Measurements from ENCODE around the gene TBC1D32.
"Not testable (repeated sequence)": the region's sequence is repeated elsewhere in the genome, so short reads cannot be mapped to it uniquely, and the experiment has no call there.

TBC1D32 gene

DNA sequence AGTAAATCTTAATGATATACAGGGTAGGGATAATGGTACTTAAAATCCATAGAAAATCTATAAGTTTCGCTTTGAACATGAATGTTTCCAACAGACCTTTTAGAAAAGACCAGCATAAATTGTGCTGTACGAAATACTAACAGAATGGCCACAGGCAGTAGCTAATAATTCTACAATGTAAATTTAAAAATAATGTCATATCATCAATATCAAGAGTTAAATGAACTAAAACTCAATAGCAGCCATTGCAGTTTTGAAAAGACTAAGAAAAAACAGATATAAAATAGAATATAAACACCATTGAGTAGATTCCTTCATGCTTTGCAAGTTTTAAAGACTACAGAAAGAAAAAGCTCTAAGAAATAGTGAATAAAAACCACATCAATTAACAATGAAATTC is 14.7 kb downstream of the TBC1D32 start:
- Histone ChIP-seq H3K4me3 (ENCODE audit: low read depth, low read length) (peak overlapping the region; percentile 72; the same call in 1 of the 2 replicates), H3K79me2 (ENCODE audit: control insufficient read depth, insufficient read depth, low read length, unreplicated experiment) (no peaks in the 10 kb centered on the region), H3K36me3 (ENCODE audit: insufficient read depth, low read length) (peaks cover 3% of the 10 kb centered on the region; the same call in 1 of the 2 replicates), H2AFZ (ENCODE audit: low read length, unreplicated experiment) (no peak overlapping the region), H3K27me3 (ENCODE audit: insufficient read depth, low read length) (no peaks in the 10 kb centered on the region), H3K4me1 (ENCODE audit: control insufficient read depth, insufficient read depth, low read length, unreplicated experiment) (no peaks in the 10 kb centered on the region), H3K27ac (ENCODE audit: low read depth, low read length) (no peak overlapping the region)

DNA sequence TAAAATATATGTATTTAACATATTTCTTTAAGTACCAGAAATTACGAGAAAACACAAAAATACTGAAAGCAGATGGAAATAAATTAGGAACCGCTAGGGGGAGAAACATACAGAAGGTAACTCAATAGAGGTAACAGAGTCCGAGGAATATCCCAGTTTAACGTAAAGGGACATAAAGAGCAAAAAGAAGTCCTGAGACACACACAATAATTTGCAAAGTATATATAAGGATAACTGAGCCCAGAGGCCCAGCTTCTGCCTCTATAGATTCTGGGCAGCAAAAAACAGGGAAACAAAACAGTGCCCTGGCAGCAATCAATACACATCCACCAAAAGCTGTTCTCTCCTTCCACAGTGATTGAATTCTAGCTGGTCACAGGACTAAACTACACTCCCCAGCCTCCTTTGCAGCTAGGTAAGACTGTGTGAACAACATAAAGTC is 15.1 kb downstream of the TBC1D32 start:
- Histone ChIP-seq H3K27ac (ENCODE audit: low read depth, low read length) (no peak overlapping the region), H3K36me3 (ENCODE audit: insufficient read depth, low read length) (peaks cover 3% of the 10 kb centered on the region; the same call in 1 of the 2 replicates), H3K4me1 (ENCODE audit: control insufficient read depth, insufficient read depth, low read length, unreplicated experiment) (no peaks in the 10 kb centered on the region), H3K4me3 (ENCODE audit: low read depth, low read length) (peak overlapping the region; percentile 72), H2AFZ (ENCODE audit: low read length, unreplicated experiment) (no peak overlapping the region), H3K79me2 (ENCODE audit: control insufficient read depth, insufficient read depth, low read length, unreplicated experiment) (no peaks in the 10 kb centered on the region), H3K27me3 (ENCODE audit: insufficient read depth, low read length) (no peaks in the 10 kb centered on the region)

DNA sequence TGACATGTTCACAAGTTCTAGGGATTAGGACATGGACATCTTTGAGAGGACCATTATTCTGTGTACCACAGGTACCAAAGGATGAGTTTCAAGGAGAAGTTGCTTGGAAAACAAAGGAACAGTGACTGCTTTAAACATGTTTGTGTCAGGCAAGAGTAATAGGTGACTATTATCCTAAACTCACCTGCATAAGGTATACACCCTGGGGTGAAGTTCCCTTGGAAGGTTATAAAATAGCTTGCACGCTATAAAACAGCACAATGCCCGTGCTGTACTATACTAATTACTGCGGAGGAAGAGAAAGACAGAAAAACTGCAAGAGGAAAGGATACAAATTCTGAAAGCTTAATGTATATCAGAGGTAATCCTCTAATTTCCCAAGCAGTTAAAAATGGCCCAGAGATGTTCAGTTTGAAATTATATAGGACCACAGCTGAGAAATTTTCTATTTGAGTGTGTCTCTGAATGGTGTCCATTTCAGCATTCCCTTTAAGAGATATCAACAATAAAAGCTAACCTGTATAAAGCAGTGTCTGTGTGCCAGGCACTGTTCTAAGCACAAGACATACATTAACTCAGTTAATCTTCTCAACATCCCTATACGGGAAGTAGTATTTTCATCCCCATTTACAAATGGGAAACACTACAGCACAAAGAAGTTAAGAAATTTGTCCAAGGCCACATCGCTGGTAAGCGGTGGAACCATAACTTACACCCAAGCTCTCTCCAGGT is 19.7 kb downstream of the TBC1D32 start:
- Histone ChIP-seq H2AFZ (ENCODE audit: low read length, unreplicated experiment) (no peak overlapping the region), H3K36me3 (ENCODE audit: insufficient read depth, low read length) (peaks cover 3% of the 10 kb centered on the region; the same call in 1 of the 2 replicates), H3K4me1 (ENCODE audit: control insufficient read depth, insufficient read depth, low read length, unreplicated experiment) (peaks cover 10% of the 10 kb centered on the region), H3K79me2 (ENCODE audit: control insufficient read depth, insufficient read depth, low read length, unreplicated experiment) (no peaks in the 10 kb centered on the region), H3K27me3 (ENCODE audit: insufficient read depth, low read length) (no peaks in the 10 kb centered on the region), H3K4me3 (ENCODE audit: low read depth, low read length) (no peak overlapping the region), H3K27ac (ENCODE audit: low read depth, low read length) (no peak overlapping the region)

DNA sequence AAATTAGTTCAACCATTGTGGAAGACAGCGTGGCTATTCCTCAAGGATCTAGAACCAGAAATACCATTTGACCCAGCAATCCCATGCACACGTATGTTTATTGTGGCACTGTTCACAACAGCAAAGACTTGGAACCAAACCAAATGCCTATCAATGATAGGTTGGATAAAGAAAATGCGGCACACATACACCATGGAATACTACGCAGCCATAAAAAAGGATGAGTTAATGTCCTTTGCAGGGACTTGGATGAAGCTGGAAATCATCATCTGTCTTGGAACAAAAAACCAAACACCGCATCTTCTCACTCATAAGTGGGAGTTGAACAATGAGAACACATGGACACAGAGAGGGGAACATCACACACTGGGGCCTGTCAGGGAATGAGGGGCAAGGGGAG is 22.5 kb downstream of the TBC1D32 start:
- H3K36me3 ChIP-seq (ENCODE audit: insufficient read depth, low read length); H3K27ac ChIP-seq (ENCODE audit: low read depth, low read length); H3K27me3 ChIP-seq (ENCODE audit: insufficient read depth, low read length); H3K79me2 ChIP-seq (ENCODE audit: control insufficient read depth, insufficient read depth, low read length, unreplicated experiment); H3K4me3 ChIP-seq (ENCODE audit: low read depth, low read length); H2AFZ ChIP-seq (ENCODE audit: low read length, unreplicated experiment): not testable (repeated sequence)
- peaks cover 11% of the 10 kb centered on the region for H3K4me1 ChIP-seq (ENCODE audit: control insufficient read depth, insufficient read depth, low read length, unreplicated experiment)

DNA sequence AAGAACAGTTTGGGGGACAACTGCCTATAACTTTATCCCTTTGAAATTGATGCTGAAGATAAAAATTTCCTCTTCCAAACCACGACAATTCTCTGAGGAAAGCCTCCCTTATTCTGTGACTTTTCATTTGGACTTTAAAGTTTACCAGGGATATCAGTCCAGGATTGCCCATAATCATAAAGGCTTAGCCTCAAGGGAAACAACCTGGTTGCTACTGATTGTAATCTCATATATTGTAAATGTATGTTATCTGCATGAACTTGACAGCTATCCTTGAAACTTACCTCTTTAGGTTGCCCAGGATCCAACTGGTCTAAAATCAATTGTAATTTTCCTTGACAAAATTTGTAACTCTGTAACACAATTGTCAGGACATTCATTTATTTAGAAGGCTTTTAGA is 23.8 kb downstream of the TBC1D32 start:
- Histone ChIP-seq H2AFZ (ENCODE audit: low read length, unreplicated experiment) (no peak overlapping the region), H3K79me2 (ENCODE audit: control insufficient read depth, insufficient read depth, low read length, unreplicated experiment) (no peaks in the 10 kb centered on the region), H3K27me3 (ENCODE audit: insufficient read depth, low read length) (no peaks in the 10 kb centered on the region), H3K36me3 (ENCODE audit: insufficient read depth, low read length) (no peaks in the 10 kb centered on the region), H3K4me1 (ENCODE audit: control insufficient read depth, insufficient read depth, low read length, unreplicated experiment) (peaks cover 11% of the 10 kb centered on the region), H3K4me3 (ENCODE audit: low read depth, low read length) (no peak overlapping the region), H3K27ac (ENCODE audit: low read depth, low read length) (peak overlapping the region; percentile 30; the same call in 1 of the 2 replicates)

DNA sequence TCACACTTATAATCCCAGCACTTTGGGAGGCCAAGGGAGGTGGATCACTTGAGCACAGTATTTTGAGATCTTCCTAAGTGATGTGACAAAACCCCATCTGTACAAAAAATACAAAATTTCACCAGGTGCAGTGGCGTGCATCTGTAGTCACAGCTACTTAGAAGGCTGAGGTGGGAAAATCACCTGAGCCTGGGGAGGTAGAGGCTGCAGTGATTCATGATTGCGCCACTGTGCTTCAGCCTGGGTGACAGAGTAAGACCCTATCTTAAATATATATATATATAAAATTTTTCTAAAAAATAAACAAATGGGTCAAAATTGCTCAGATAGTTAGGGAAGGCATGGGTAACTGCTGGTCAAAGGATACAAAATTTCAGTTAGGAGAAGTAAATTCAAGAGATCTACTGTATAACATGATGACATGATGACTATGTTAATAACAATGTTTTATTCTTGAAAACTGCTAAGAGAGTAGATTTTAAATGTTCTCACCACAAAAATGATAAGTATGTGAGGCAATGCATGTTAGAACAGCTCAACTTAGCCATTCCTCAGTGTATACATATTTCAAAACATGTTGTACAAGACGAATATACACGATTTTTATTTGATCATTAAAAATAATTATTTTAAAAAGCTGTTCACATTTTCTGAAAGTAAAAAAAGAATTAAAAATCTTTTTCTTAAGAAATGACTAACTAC is 24.4 kb downstream of the TBC1D32 start:
- H3K27ac ChIP-seq (ENCODE audit: low read depth, low read length) = peak overlapping the region; percentile 30; the same call in 1 of the 2 replicates

DNA sequence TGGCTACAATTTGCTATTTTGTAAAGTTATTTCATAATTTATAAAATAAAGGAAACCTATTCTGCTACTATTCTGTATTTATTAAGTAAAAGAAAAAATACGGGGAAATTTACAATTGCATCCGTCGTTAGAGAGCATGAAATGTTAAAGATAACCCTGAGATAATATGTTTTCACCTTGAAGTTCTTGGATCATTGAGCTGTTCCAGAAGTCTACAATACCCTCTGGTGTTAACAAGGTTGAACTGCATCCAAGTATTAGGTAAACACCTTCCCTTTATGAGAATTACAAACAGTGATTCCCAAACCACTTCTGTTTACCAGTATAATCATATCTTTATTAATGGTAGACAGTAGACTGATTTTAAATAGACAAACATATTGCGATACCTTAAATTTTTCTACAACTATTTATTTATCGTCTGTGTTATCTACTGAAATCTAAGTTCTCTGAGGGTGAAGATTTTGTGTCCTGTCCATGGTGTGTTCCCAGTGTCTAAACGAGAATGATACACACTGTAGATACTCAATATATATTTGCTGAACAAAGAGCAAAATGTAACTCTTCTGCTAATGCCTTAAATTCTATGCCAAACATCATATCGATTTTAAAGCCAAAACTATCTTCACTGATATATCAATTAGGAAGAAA is 28.2 kb downstream of the TBC1D32 start:
- Histone ChIP-seq H3K4me3 (ENCODE audit: low read depth, low read length) (no peak overlapping the region), H3K4me1 (ENCODE audit: control insufficient read depth, insufficient read depth, low read length, unreplicated experiment) (peaks cover 11% of the 10 kb centered on the region), H3K27ac (ENCODE audit: low read depth, low read length) (no peak overlapping the region), H3K79me2 (ENCODE audit: control insufficient read depth, insufficient read depth, low read length, unreplicated experiment) (no peaks in the 10 kb centered on the region), H3K27me3 (ENCODE audit: insufficient read depth, low read length) (no peaks in the 10 kb centered on the region), H2AFZ (ENCODE audit: low read length, unreplicated experiment) (no peak overlapping the region), H3K36me3 (ENCODE audit: insufficient read depth, low read length) (no peaks in the 10 kb centered on the region)

More for the DNA sequence above, 24.4 kb downstream of the TBC1D32 start:
- Histone ChIP-seq H2AFZ (ENCODE audit: low read length, unreplicated experiment) (no peak overlapping the region), H3K4me1 (ENCODE audit: control insufficient read depth, insufficient read depth, low read length, unreplicated experiment) (peaks cover 11% of the 10 kb centered on the region), H3K4me3 (ENCODE audit: low read depth, low read length) (no peak overlapping the region), H3K27me3 (ENCODE audit: insufficient read depth, low read length) (no peaks in the 10 kb centered on the region), H3K36me3 (ENCODE audit: insufficient read depth, low read length) (no peaks in the 10 kb centered on the region), H3K79me2 (ENCODE audit: control insufficient read depth, insufficient read depth, low read length, unreplicated experiment) (no peaks in the 10 kb centered on the region)

DNA sequence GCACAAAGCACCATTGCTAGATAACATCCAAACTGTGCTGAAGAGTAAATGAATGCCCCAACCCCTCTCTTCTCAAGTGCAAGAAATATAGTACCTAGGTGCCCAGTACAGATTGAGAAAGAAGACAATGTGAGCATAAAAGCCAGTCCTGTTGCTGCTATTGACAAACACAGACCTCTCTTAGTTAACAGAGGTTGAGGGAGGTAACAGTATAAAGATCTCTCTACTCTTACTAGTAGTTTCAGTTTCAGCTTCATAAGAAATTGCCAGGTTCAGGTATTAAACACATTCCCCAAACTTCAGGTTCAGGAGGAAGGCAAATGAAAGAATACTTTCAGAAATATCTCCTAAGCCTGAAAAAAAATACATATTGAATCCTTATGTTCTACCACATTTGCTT is 31.4 kb downstream of the TBC1D32 start:
- H3K4me3 ChIP-seq (ENCODE audit: low read depth, low read length) = 0 out of 2 replicates have a peak overlapping the region, but pooled peaks have one; percentile 27
- no peaks in the 10 kb centered on the region for H3K79me2 ChIP-seq (ENCODE audit: control insufficient read depth, insufficient read depth, low read length, unreplicated experiment)
- no peaks in the 10 kb centered on the region for H3K4me1 ChIP-seq (ENCODE audit: control insufficient read depth, insufficient read depth, low read length, unreplicated experiment)
- H3K36me3 ChIP-seq (ENCODE audit: insufficient read depth, low read length) = no peaks in the 10 kb centered on the region
- H3K27ac ChIP-seq (ENCODE audit: low read depth, low read length) = no peak overlapping the region
- H3K27me3 ChIP-seq (ENCODE audit: insufficient read depth, low read length) = no peaks in the 10 kb centered on the region
- no peak overlapping the region for H2AFZ ChIP-seq (ENCODE audit: low read length, unreplicated experiment)

DNA sequence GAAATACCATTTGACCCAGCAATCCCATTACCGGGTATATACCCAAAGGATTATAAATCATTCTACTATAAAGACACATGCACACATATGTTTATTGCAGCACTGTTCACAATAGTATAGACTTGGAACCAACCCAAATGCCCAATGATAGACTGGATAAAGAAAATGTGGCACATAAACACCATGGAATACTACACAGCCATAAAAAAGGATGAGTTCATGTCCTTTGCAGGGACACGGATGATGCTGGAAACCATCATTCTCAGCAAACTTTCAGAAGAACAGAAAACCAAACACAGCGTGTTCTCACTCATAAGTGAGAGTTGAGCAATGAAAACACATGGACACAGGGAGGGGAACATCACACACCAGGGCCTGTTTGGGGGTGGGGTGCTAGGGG is 33.1 kb downstream of the TBC1D32 start:
- H3K79me2 ChIP-seq (ENCODE audit: control insufficient read depth, insufficient read depth, low read length, unreplicated experiment); H3K4me1 ChIP-seq (ENCODE audit: control insufficient read depth, insufficient read depth, low read length, unreplicated experiment); H3K27me3 ChIP-seq (ENCODE audit: insufficient read depth, low read length); H3K36me3 ChIP-seq (ENCODE audit: insufficient read depth, low read length); H2AFZ ChIP-seq (ENCODE audit: low read length, unreplicated experiment); H3K4me3 ChIP-seq (ENCODE audit: low read depth, low read length); H3K27ac ChIP-seq (ENCODE audit: low read depth, low read length): not testable (repeated sequence)

DNA sequence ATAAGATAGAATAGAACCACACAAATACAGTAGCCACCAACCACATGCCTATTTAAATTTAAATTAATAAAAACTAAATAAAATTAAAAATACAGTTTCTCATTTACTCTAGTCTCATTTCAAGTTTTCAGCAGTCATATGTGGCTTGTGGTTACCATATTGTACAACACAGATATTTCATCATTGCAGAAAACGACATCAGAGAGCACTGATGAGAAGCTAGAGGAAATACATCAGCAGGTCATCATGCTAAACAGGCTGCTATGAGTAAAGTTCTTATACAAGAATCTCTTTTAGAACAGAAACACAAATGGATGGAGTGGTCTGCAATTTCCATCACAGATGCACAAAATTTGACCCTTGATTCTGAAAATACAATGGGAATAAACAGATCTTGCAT is 36.6 kb downstream of the TBC1D32 start:
- Histone ChIP-seq H3K27me3 (ENCODE audit: insufficient read depth, low read length) (no peaks in the 10 kb centered on the region), H3K4me1 (ENCODE audit: control insufficient read depth, insufficient read depth, low read length, unreplicated experiment) (no peaks in the 10 kb centered on the region), H3K4me3 (ENCODE audit: low read depth, low read length) (no peak overlapping the region), H3K27ac (ENCODE audit: low read depth, low read length) (no peak overlapping the region), H2AFZ (ENCODE audit: low read length, unreplicated experiment) (no peak overlapping the region), H3K36me3 (ENCODE audit: insufficient read depth, low read length) (no peaks in the 10 kb centered on the region), H3K79me2 (ENCODE audit: control insufficient read depth, insufficient read depth, low read length, unreplicated experiment) (no peaks in the 10 kb centered on the region)

Measured in ACC112 (cell line).